HG02852 (cell line): ENCODE data around the gene COG2.
"Not testable (repeated sequence)": the region's sequence is repeated elsewhere in the genome, so short reads cannot be mapped to it uniquely, and the experiment has no call there.

ENCODE experiments used
- ATAC-seq: cut with Tn5 transposase; IDR thresholded peaks from one replicate; pipeline ENCODE4 v1.9.1; 2021; ENCODE audit warnings: mild to moderate bottlenecking, moderate library complexity; ENCODE audit not compliant: unreplicated experiment

Gene COG2

GRCh38 chr1:230626232-230626631 lies 16.0 kb upstream of the COG2 start:
- no peak for ATAC-seq

GRCh38 chr1:230627767-230628166 lies 14.5 kb upstream of the COG2 start:
- no peak for ATAC-seq

GRCh38 chr1:230629511-230629910 lies 12.8 kb upstream of the COG2 start:
- no peak for ATAC-seq

DNA sequence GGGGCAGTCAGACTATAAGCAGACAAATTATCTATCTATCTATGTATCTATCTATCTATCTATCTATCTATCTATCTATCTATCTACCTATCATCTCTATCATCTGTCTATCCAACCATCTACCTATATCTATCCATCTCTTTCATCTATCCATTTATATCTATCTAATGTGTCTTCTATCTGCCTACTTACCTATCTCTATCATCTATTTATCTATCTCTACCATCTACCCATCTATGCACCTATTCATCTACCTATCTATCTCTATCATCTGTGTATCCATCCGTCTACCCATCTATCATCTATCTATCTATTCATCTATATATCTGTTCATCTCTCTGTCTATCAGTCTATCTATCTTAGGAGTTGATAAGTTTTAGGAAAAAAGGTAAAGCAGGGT lies 10.8 kb upstream of the COG2 start:
- no peak for ATAC-seq

DNA sequence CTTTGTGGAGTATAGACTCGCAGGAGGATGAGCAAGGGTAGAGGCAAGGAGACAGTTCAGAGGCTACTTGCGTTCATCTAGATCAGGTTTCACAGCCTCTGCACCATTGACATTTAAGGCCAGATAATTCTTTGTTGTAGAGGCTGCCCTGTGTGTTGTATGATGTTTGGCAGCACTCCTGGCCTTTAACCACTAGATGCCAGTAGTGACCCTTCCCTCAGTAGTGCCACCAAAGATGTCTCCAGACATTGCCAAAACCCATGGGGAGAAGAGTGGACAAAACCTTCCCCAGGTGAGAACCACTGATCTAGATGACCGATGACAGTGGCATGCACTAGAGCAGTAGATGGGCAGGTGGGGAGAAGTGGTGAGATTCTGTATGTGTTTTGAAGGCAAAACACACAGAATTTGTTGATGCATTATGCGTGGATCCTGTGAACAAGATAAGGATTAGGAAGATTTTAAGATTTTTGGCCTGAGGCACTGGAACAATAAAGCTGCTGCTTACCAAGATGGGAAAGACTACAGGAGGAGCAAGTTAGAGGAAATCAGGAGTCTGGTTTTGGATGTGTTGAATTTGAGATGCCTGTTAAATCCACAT lies 9.9 kb upstream of the COG2 start:
- ATAC-seq = no peak

GRCh38 chr1:230633469-230633868 lies 8.8 kb upstream of the COG2 start:
- no peak for ATAC-seq

DNA sequence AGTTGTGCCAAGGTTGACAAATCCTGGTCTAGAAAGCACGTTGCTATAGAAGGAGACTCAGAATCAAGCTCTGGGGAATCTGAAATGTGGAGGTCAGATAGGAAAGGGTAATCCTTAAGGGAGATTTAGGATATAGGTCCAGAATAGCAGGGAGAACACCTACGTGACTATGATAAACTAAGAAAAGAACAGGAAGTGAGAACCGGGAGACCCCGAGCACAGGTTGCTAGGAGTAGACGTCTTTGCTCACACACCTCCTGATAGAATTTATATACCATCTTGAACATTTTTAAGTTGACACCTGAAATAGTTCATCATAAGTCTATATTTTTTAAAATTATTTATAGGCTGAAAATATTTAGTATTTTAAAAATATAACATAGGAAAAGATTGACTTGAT lies 7.9 kb upstream of the COG2 start:
- no peak for ATAC-seq

DNA sequence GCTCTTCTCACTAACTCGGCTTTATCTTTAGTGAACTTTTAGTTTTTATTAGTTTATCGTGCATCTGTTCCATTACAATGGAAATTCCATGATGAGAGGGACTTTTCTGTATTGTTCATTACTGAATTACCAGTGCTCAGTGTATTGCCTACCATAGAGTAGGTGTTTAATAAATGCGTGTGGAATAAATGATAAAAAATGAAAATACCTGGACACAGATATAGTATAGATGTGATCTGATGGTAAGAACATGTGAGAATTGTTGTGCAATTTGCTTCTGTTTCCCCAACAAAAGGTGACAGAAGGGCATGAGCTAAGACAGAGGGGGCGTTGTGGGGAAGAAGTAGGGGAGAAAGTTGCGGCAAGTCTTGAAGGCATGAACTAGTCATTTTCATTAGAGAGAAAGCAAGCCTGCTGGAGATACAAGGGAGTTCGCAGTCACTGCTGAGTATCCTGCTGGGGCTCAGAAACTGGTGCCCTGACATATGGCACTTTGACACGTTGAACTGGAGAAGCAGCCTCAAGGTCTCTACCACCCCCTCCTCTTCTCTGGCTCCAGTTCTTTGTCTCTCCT lies 5.6 kb upstream of the COG2 start:
- ATAC-seq = no peak

GRCh38 chr1:230639714-230640209 lies 2.5 kb upstream of the COG2 start:
- no peak for ATAC-seq

GRCh38 chr1:230641346-230641745 lies 935 bp upstream of the COG2 start:
- no peak for ATAC-seq

DNA sequence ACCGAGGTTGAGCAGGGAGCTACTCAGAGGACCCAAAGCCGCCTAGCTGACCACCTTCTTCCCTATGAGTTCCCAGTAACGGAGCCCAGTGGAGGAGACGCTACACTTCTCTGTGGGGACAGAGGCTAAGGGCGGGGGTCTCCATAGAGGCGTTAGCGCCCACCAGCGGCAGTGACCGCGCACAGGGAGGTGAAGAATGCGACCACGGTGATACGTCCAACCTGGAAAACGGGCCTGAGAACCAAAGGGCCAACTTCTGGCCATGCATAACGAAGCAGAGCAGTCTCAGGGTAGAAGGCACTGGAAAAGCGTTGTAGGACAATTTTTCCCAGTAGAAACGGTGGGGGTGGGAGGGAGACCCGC lies 400 bp upstream of the COG2 start:
- ATAC-seq = no peak

- ATAC-seq = no peak
These were observed 1.6 kb downstream of the COG2 start for GRCh38 chr1:230643908-230644307.

DNA sequence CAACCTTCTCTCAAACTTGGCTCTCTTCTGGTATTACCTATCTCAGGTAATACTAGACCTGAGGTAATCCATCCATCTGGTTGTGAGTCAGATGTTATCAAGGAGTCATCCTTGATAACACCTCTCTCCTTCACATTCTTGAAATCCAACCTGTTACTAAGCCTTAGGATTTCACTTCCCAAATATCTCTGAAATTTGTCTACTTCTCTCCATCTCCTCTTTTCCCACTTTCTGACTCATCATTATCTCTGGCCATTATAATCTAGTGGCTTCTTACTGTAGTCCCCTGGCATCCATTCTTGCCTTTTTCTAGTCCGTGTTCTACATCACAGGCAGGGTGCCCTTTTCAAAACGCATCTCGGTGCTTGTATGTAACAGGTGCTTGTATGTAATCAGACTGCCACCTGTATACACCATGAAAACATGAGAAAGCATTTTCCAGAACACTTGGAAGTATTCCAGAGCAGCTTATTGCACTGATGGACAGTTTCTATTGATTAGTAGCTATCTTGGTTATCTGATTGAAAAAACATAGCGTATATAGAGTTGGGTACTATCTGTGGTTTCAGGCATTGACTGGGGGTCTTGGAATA lies 4.5 kb downstream of the COG2 start:
- no peak for ATAC-seq

- ATAC-seq = no peak
These were observed 5.0 kb downstream of the COG2 start for GRCh38 chr1:230647321-230647720.

DNA sequence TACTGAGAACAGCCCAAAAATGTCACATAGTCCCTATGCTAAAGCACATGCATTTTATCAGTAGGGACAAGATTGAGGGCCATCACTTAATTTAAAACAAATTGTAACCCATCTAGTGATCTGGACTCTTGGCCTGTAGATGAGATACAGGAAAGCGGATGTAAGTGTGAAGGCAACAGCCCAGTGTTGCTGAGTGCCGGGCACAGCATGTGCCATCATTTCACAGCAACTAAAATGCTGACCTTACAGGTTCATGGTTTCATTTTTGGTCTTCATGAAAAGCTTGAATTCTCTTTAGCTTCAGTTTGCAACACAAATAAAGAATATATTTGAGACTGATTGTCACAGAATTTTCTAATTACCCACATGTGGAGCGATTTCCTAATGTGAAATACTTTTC lies 5.8 kb downstream of the COG2 start:
- ATAC-seq = no peak

- no peak for ATAC-seq
These were observed 8.0 kb downstream of the COG2 start for GRCh38 chr1:230650300-230650699.

GRCh38 chr1:230651235-230651634 lies 9.0 kb downstream of the COG2 start:
- ATAC-seq = no peak

DNA sequence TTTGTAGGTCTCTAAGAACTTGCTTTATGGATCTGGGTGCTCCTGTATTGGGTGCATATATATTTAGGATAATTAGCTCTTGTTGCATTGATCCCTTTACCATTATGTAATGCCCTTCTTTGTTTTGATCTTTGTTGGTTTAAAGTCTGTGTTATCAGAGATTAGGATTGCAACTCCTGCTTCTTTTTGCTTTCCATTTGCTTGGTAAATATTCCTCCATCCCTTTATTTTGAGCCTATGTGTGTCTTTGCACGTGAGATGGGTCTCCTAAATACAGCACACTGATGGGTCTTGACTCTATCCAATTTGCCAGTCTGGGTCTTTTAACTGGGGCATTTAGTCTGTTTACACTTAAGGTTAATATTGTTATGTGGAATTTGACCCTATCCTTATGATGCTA lies 14.4 kb downstream of the COG2 start:
- not testable (repeated sequence) for ATAC-seq

- not testable (repeated sequence) for ATAC-seq
These were observed 15.8 kb downstream of the COG2 start for GRCh38 chr1:230658103-230658502.

DNA sequence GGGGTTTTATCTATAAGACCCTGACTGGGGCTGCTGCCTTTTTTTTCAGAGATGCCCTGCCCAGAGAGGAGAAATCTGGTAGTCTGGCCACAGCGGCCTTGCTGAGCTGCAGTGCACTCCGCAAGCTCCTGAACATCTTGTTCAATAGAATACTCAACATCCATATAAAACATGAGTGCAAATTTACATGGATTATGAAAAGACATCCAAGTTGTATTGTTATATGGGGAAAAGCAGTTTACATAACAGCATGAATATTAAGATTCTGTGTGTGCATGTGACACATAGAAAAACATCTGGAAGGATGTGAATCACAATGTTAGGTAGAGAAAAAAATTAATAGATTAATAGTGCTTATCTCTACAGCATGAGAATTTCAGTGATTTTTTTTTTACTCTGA lies 16.4 kb downstream of the COG2 start:
- ATAC-seq = no peak

GRCh38 chr1:230661976-230662375 lies 19.7 kb downstream of the COG2 start:
- ATAC-seq = no peak

- no peak for ATAC-seq
These were observed 25.9 kb downstream of the COG2 start for GRCh38 chr1:230668227-230668626.

DNA sequence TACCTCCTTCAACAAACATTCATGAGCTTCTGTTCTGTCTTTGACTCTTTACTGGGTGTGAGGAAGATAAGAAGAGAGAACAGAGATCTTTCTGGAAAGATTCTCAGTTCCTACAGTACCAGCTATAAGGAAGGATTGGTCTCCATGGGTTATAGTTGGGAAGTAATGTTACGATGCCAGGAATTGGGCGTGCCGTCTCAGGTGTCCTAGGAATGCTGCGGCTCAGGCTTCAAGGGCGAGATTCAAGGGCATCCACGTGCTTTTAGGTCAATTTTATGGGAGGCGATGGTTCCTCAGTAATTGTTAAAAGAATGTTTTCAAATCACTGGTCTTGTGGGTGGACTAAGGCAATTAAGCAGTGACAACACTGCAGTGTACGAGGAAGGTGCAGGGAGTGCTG lies 27.3 kb downstream of the COG2 start:
- no peak for ATAC-seq
